D721Med (cell line): Measurements from ENCODE around the gene ADAM33.

Source experiments
- DNase-seq: peaks from one replicate; pipeline ENCODE4 v3.0.0; 2011; ENCODE audit warnings: low spot score; ENCODE audit not compliant: insufficient read length
- FAIRE-seq: peaks from 2 replicates; lab custom pipeline; 2011; peaks lifted over from hg19 to GRCh38; lab: Jason Lieb, UNC
- TF ChIP-seq, protein P1 (sequence below): IDR thresholded peaks from 2 replicates; pipeline ENCODE4 v1.5.1; 2012; ENCODE audit warnings: mild to moderate bottlenecking, control low read depth; ENCODE audit not compliant: insufficient read depth; ENCODE audit errors: missing control alignments

Gene ADAM33

DNA sequence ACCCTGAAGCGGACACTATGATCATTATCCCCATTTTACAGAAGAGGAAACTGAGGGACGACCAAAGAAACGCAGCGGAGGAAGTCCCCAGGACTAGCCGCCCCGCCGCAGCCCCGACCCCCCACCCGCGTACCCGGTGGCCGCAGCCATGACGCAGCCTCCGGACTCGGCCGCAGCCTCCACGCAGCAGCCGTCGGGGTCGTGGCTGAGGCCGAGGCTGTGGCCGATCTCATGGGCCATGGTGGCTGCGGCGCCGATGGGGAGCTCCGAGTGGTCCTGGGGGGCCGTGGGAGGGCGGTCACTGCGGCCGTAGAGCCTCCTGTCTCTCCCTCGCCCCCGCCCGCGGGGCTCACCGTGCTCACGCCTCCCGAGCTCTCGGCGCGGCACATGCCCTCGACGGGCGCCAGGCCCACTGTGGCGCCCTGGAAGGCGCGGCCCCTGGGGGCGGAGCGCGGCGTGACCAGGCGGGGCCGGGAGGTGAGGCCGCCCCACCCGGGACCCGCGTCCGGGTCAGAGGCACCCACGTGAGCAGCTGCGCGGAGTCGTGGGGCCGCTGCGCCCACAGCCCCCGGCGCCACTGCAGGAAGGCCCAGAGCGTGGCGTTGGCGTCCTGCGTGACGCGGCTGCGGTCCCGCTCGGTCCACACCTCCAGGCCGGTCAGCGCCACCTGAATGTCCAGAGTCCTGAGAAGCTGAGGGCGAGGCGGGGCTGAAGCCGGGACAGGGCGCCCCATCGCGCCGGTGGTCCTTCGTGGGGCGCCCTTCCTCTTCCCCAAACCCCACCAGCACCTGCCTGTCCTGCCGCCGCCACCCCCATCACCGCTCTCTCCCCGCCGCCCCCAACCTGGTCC lies 8.4 kb downstream of the ADAM33 start:
- TF ChIP-seq, protein P1, sequence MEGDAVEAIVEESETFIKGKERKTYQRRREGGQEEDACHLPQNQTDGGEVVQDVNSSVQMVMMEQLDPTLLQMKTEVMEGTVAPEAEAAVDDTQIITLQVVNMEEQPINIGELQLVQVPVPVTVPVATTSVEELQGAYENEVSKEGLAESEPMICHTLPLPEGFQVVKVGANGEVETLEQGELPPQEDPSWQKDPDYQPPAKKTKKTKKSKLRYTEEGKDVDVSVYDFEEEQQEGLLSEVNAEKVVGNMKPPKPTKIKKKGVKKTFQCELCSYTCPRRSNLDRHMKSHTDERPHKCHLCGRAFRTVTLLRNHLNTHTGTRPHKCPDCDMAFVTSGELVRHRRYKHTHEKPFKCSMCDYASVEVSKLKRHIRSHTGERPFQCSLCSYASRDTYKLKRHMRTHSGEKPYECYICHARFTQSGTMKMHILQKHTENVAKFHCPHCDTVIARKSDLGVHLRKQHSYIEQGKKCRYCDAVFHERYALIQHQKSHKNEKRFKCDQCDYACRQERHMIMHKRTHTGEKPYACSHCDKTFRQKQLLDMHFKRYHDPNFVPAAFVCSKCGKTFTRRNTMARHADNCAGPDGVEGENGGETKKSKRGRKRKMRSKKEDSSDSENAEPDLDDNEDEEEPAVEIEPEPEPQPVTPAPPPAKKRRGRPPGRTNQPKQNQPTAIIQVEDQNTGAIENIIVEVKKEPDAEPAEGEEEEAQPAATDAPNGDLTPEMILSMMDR: no peak
- FAIRE-seq (no peak), DNase-seq (no peak)

- no peak for FAIRE-seq
Measured at GRCh38 chr20:3672547-3673171, 9.2 kb downstream of the ADAM33 start.

GRCh38 chr20:3671986-3672546 lies 9.7 kb downstream of the ADAM33 start:
- TF ChIP-seq, protein P1: no peak
- FAIRE-seq: no peak
- no peak for DNase-seq

More at GRCh38 chr20:3672547-3673171, 9.2 kb downstream of the ADAM33 start:
- TF ChIP-seq, protein P1: no peak
- DNase-seq: no peak

DNA sequence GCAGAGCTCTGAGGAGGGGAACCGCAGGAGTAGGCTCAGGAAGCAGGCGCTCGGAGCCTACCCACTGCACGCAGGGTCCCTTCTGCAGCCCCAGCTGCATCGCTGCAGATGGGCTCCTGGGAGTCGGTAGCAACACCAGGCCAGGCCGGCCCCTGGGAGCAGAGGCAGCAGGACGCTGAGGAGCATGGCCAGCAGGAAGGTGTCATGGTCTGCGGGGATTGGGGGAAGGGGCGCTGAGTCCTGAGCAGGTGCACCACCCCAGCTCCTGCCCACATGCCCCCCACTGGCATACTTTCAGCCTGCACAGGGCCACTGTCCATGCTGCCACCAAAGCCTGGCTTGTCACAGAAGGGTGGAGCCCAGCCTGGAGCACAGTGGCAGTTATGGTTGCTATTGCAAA lies 10.9 kb downstream of the ADAM33 start:
- DNase-seq: no peak
- TF ChIP-seq, protein P1: no peak
- FAIRE-seq: no peak

- FAIRE-seq (no peak), DNase-seq (no peak)
- TF ChIP-seq, protein P1: no peak
Measured at GRCh38 chr20:3670511-3670910, 11.3 kb downstream of the ADAM33 start.

- TF ChIP-seq, protein P1: no peak
- DNase-seq: no peak
- no peak for FAIRE-seq
Measured at GRCh38 chr20:3669710-3670367, 12.0 kb downstream of the ADAM33 start.
